NCI-H146 treated with DMSO at 0.1 percent for 48 hours (cell line): ENCODE data around the gene DACH1.

ENCODE experiments used
- DNase-seq: peaks from one replicate; lab custom pipeline; 2025; ENCODE audit not compliant: unreplicated experiment; lab: John Stamatoyannopoulos, UW

DACH1 gene

GRCh38 chr13:71714802-71715375 is 152.1 kb downstream of the DACH1 start:
- no peak for DNase-seq

DNA sequence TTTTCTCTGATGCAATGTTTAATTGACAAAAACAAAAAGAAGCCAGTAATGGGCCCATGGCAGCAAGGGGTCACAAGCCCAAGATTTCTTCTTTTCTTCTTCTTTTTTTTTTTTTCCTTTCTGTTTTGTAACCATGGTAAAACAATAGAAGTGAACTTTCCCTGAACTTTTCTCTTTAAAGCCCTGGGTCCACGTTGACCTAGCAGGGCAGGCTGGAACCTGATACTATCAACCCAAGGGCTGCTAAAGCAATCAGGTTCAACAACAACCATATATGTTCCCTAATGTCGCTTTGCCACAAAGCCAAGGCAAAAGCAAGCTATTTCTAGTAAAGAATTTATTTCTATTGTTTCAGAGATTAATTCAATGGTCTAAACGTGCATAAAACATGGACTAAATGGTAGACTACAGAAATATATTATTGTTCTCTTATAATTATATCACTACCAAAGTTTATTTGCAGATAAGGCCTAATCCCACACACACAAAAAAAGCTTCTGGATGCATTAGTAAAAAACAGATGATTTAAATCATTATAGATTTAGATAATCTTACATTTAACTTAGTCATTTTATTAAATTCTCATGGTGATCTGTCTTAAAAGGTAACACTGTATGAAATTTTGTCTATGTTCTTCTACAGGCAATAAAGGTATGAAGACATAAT is 153.9 kb downstream of the DACH1 start:
- DNase-seq: no peak

- no peak for DNase-seq
These were observed 162.3 kb downstream of the DACH1 start for GRCh38 chr13:71704656-71705055.

DNA sequence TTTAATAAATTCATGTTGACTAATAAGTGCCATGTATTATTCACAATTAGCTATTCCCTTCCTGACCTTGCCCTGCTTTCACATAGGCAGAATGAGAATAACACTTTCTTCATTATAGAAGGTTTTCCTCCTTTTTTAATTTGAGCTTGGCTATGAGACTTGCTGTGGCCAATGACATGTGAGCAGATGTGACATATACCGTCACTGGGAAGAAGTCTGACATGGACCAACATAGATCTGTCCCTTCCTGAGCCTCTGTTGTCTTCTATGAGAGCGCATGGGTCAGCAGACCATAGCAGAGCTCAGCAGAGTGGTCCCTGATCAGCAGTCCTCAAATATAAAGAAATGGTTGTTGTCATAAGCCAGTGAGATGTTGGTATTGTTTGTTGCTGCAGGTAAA is 163.9 kb downstream of the DACH1 start:
- DNase-seq: no peak

DNA sequence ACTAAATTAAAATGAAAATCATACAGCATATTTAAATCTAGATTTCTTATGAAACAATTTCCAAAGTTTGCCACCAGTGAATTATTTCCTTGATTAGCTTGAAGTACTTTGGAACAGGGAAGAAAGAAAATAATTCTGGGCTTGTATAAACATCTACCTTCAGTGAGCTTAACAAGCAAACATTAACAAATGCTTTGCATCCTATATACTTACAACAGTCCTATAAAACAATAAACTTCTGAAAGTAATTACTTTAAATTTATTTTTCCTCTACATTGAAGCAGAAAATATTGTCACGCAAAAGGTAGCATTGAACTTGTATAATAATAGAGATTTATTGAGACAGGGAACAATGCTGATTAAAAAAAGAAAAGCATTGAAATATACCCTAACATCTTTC is 164.8 kb downstream of the DACH1 start:
- DNase-seq: no peak

DNA sequence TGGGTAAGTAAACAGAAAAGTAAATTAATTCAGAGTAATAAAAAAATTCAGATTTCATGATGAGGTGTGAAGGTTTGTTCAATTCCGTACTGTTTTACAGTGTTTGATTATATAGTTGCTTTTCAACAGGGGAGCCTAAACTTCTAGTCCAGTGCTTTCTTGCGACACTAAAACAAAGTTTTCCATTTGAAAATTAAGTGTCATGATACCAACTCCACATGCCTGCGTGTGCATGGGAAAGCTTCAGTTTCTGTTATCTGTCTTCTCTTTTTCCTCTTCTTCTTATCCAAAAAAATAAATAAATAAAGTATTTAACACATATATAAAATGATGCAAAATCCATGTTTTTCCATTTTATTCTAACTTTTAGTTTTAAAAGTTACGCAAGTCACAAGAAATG is 165.3 kb downstream of the DACH1 start:
- no peak for DNase-seq

DNA sequence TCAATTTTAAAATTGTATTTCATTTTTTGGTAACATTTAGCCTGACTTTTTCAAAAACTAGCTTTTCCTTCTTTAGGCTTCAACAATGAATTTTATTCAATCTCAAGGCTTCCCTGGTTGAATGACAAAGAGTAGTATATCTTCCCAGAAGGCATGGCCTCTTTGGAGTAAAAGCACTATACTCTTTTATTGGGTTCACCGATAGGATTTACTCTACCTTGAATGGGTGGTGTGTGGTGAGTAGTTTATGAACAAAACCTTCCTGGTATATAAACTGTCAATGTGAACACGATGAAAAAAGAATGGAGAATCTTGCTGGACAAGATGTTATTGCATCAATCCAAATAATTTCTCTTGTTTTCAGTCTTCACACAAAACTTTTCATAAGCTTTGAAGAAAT is 167.7 kb downstream of the DACH1 start:
- no peak for DNase-seq

DNA sequence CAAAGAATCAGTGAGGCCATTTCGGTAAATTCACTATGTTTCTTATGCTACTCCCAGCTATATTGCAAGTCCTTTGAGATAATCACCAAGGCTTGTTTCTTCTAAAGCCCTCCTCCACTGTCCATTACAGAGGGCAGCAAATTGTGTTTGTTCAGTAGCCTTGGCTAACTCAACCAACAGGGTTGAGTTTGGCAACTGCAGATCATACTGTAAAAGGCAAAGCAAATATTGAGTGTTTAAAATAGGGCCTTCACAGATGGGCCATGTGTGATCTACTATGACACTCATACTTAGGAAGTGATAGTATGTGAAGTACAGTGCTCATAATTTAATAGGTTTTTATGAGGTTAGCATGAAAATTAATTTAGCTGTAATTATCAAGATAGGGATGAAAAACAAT is 171.3 kb downstream of the DACH1 start:
- DNase-seq: no peak

GRCh38 chr13:71685072-71685471 is 181.9 kb downstream of the DACH1 start:
- no peak for DNase-seq

DNA sequence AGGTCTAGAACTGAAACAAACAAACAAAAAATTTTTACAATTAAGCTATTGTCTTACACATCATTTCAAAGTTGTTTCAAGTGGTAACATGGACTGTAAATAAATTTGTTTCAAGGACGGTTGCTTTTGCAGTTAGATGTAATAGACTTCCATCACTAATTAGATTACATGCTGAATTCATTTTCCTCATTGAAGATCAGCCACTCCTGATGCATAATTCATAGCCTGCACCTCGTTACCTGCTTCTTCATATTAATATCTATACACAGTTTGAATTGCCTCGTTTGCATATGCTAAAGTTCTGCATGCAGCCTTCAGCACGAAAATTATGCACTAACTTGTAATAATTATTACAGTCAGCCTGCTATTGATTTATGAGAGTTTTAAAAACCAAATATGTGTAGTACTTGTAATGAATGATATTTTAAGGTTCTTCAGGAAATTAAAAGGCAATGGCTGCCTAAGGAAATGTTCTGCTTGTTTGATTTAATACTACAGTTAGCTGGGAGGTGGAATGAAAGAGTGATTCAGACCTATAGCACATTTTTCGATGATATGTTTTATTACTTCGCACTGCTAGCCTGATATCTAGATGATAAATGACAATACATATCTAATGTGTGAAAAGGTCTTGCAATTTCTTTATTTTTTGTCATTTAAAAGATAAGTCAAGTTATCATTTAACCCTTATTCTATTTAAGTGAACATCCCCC is 184.9 kb downstream of the DACH1 start:
- DNase-seq: no peak

- DNase-seq: no peak
These were observed 189.9 kb downstream of the DACH1 start for GRCh38 chr13:71677124-71677523.

GRCh38 chr13:71672512-71672911 is 194.5 kb downstream of the DACH1 start:
- DNase-seq: no peak

DNA sequence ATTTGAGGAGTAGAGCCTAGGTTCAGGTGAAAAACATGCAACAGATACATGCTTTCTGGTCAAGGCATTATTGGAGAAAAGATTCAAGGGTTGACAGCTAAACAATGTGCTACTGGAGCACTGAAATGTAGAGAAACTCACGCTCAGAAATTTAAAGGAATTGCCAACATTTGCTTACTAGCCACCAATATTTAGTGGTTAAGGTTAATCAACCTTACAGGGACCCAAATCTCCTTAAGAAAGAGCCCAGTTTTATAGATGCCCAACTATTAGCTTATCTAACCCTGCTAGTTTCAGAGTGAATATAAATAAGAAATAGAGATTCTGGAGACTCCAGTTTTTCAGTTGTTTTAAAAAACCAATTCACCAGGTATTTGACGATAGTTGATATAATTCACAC is 203.6 kb downstream of the DACH1 start:
- DNase-seq: no peak

DNA sequence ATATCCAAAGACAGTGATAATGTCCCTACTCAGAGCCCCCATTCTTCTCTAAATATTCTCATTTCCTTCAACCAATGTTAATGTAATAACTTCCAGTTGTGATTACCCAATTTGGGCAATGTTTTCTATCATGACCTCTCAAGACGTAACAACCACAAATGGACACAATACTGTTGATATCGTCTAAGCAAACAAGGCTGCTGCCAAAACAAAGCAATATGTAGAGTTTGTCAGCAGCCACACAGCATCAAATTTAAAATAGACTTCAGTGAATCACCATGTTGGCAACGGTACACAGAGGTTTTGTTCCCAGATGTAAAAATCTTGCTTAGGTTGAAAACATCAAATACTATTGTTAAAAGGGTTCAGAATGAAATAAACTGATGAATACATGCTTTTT is 205.1 kb downstream of the DACH1 start:
- DNase-seq: no peak

GRCh38 chr13:71659404-71659803 is 207.6 kb downstream of the DACH1 start:
- no peak for DNase-seq

DNA sequence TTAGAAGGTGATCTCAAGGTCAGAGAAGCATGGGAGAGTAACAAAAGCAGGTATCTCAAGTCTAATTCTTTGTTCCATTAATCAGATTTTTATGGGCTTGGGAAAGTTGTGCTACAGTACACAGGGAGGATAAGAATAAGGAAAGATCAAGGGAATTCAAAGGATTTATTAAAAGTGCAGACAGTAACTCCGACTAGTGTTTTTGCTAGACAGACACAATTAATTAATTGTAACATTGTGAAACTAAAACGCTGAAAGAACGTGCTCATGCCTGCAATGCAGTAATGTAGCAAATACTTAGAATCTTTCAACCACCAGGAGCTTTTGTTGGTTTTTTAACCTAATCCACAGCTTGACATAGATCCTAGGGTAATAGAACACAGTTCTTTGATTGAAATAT is 221.5 kb downstream of the DACH1 start:
- DNase-seq: no peak

DNA sequence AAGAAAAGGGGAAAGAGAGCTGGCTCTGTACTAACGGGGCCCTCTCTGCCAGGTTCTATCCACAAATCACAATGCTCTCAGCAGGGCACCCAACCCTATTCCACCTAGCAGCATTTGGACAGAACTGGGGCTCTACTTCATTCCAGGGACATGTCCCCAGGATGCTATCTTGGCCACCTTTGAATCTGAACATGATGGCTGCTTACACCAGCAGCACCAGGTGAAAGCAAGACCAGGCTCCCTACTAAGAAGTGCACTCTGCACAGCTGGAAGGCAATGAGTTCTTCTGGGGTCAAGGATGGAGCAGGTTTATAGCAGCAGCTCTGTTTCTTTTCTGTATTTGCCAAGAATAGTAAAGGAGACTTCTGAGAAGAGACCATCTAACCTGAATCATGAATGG is 222.4 kb downstream of the DACH1 start:
- no peak for DNase-seq

GRCh38 chr13:71643448-71643860 is 223.6 kb downstream of the DACH1 start:
- DNase-seq: no peak

GRCh38 chr13:71638751-71639150 is 228.3 kb downstream of the DACH1 start:
- no peak for DNase-seq

- DNase-seq: no peak
These were observed 232.2 kb downstream of the DACH1 start for GRCh38 chr13:71634602-71635443.

DNA sequence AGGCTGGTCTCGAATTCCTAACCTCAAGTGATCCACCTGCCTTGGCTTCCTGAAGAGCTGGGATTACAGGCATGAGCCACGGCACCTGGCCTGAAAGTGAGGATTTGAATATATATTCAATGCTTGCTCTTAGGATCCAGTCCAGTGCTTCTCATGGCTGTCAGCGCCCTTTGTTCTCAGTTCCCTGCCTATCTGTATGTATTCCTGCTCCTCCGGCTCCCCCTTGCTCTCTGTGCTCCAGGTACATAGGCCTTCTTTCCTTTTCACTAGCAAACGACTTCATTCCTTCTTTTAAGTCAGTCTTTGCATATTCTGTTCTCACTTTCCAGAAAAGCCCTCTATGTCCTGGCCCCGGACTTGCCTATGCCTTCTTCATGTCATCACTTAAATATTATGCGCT is 232.8 kb downstream of the DACH1 start:
- no peak for DNase-seq

GRCh38 chr13:71632721-71633120 is 234.3 kb downstream of the DACH1 start:
- no peak for DNase-seq
